Upper lobe of left lung (tissue), 4 donors: ENCODE data around the gene ISCU.
A peak's percentile ranks its signal among the peaks of the same experiment; 100 is the strongest.

Experiments used
- CTCF ChIP-seq, 6 experiments: fragments of 450-650 bp in 4 of 6; fragments of 200-600 bp in 2 of 6; sonication (generic) in 2 of 6; IDR thresholded peaks; one replicate each; pipeline ENCODE4 v1.5.1; 2016 to 2019; ENCODE audit warnings: antibody characterized with exemption in 6 of 6
- EP300 ChIP-seq, 4 donors: sonication (generic); formaldehyde crosslinking; IDR thresholded peaks; one replicate each; pipeline ENCODE4 v1.5.1; 2017; ENCODE audit warnings: antibody characterized with exemption in 4 of 4, control low read depth in 2 of 4
- POLR2AphosphoS5 ChIP-seq, 2 donors: sonication (generic); formaldehyde crosslinking; IDR thresholded peaks; one replicate each; pipeline ENCODE4 v1.5.1; 2017; ENCODE audit warnings: antibody characterized with exemption in 2 of 2

GRCh38 chr12:108618079-108618952 is 55.9 kb downstream of the ISCU start:
- TF ChIP-seq CTCF (IDR thresholded peaks at IDR 0.05) (peak; percentile 87 to 95 (median 92)), EP300 (IDR thresholded peaks at IDR 0.05) (no peak), POLR2AphosphoS5 (IDR thresholded peaks at IDR 0.05) (no peak)
